ENCODE results near the gene CD6. TPM values are rescaled to one million over a fixed set of nuclear protein-coding genes. Genes with fewer than 3 reads are reported as not detected.

The CD6 gene
- polyA plus RNA-seq, 2 of the 4 experiments (the other 2 are of a cell fraction) = 0.06 TPM

DNA sequence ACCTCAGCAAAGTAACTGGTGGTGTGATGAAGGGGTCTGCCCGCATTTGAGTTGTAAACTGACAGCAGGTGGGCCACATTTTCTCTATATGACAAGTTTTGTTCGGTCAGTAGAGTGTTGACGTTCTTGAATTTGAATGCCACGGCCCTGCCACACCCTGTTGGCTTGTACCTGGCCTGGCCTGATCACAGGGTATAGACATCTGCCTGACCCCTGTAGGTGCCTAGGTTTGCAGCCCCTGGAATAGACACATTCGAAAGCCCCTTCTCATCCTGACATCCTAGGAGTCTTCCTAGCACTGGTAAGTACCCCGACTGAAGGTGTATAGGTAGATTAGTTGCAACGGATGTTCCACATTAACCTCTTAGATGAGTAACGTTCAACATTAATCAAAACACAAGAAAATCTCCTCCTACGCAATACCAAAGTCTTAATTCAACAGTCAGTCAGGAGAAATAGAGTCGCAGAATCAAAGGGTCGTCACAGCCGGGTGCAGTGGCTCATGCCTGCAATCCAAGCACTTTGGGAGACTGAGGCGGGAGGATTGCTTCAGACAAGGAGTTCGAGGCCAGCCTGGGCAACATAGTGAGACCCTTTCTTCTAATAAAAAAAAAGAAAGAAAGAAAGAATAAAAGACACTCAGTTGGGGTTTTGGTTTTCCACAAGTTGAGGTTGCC is 87.2 kb downstream of the CD6 start:
- ATAC-seq (no peak), FAIRE-seq (no peak), DNase-seq (ENCODE audit: low read depth in 1 of 2, low spot score in 1 of 2) (no peak)
- ChIA-PET POLR2A (no interaction called here), CTCF (no interaction called here)
- no peak overlapping the region for H3K4me2 ChIP-seq
- peaks cover 8% of the 10 kb centered on the region; the same call in 2 of the 3 replicates for H3K4me1 ChIP-seq
- TF ChIP-seq HEYL (CRISPR knock-in tag; IDR thresholded peaks at IDR 0.05) = no peak
- TF ChIP-seq, protein P1, sequence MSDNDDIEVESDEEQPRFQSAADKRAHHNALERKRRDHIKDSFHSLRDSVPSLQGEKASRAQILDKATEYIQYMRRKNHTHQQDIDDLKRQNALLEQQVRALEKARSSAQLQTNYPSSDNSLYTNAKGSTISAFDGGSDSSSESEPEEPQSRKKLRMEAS (IDR thresholded peaks at IDR 0.05) = no peak
- no peak overlapping the region for H3K4me3 ChIP-seq
- no peaks in the 10 kb centered on the region for H3K9me3 ChIP-seq
- WGBS (ENCODE audit: missing lambda C conversion rate) = 43% methylated on average over 14 of the region's 14 CpGs
- no peak overlapping the region for H3K27ac ChIP-seq

DNA sequence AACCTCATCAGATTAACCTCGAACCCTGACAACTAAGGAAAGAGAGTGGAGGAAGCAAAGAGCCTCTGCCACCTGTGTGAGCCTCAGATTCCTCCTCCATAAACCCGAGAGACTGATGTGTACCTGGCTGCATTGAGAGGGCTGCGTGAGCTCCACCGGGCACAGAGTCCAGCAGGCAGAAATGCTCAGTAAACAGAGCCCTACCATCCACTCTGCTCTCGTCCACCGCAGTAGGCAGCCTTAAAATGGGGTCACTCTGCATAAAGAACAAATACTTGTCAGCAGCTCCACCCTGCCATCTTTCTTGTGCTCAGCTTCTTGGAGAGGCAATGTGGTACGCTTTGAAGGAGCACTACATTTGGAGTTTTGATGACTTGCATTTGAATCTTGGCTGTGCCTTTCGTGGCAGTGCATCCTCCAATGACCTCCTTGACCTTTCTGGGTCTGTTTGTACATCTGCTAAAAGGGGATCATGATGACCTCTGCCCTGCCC is 87.8 kb downstream of the CD6 start:
- FAIRE-seq = no peak
- POLR2A ChIA-PET = no interaction called here
- Histone ChIP-seq H3K9me3 (no peaks in the 10 kb centered on the region), H3K4me3 (no peak overlapping the region), H3K4me1 (peaks cover 8% of the 10 kb centered on the region; the same call in 2 of the 3 replicates), H3K4me2 (no peak overlapping the region), H3K27ac (no peak overlapping the region)
- CTCF ChIA-PET = no interaction called here
- ATAC-seq = no peak
- TF ChIP-seq CEBPB (IDR thresholded peaks at IDR 0.05) = no peak
- no peak for TF ChIP-seq HOXA7 (CRISPR knock-in tag; IDR thresholded peaks at IDR 0.05)
- no peak for TF ChIP-seq CHD2 (IDR thresholded peaks at IDR 0.05; ENCODE audit: low read length, partially characterized antibody)
- TF ChIP-seq KDM5A (IDR thresholded peaks at IDR 0.05) = no peak
- TF ChIP-seq, protein P2, sequence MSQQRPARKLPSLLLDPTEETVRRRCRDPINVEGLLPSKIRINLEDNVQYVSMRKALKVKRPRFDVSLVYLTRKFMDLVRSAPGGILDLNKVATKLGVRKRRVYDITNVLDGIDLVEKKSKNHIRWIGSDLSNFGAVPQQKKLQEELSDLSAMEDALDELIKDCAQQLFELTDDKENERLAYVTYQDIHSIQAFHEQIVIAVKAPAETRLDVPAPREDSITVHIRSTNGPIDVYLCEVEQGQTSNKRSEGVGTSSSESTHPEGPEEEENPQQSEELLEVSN (IDR thresholded peaks at IDR 0.05; ENCODE audit: borderline replicate concordance, low read depth) = no peak
- no peak for TF ChIP-seq EHF (CRISPR knock-in tag; IDR thresholded peaks at IDR 0.05)
- no peak for TF ChIP-seq ZSCAN20 (CRISPR knock-in tag; IDR thresholded peaks at IDR 0.05)
- TF ChIP-seq ESRRA (IDR thresholded peaks at IDR 0.05; ENCODE audit: borderline replicate concordance, low read length) = no peak
- no peak for TF ChIP-seq HDAC2 (IDR thresholded peaks at IDR 0.05)
- TF ChIP-seq ZNF302 (CRISPR knock-in tag; IDR thresholded peaks at IDR 0.05) = no peak
- TF ChIP-seq, protein P3, sequence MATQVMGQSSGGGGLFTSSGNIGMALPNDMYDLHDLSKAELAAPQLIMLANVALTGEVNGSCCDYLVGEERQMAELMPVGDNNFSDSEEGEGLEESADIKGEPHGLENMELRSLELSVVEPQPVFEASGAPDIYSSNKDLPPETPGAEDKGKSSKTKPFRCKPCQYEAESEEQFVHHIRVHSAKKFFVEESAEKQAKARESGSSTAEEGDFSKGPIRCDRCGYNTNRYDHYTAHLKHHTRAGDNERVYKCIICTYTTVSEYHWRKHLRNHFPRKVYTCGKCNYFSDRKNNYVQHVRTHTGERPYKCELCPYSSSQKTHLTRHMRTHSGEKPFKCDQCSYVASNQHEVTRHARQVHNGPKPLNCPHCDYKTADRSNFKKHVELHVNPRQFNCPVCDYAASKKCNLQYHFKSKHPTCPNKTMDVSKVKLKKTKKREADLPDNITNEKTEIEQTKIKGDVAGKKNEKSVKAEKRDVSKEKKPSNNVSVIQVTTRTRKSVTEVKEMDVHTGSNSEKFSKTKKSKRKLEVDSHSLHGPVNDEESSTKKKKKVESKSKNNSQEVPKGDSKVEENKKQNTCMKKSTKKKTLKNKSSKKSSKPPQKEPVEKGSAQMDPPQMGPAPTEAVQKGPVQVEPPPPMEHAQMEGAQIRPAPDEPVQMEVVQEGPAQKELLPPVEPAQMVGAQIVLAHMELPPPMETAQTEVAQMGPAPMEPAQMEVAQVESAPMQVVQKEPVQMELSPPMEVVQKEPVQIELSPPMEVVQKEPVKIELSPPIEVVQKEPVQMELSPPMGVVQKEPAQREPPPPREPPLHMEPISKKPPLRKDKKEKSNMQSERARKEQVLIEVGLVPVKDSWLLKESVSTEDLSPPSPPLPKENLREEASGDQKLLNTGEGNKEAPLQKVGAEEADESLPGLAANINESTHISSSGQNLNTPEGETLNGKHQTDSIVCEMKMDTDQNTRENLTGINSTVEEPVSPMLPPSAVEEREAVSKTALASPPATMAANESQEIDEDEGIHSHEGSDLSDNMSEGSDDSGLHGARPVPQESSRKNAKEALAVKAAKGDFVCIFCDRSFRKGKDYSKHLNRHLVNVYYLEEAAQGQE (IDR thresholded peaks at IDR 0.05) = no peak
- no peak for TF ChIP-seq HOXB5 (CRISPR knock-in tag; IDR thresholded peaks at IDR 0.05)
- TF ChIP-seq, protein P4, sequence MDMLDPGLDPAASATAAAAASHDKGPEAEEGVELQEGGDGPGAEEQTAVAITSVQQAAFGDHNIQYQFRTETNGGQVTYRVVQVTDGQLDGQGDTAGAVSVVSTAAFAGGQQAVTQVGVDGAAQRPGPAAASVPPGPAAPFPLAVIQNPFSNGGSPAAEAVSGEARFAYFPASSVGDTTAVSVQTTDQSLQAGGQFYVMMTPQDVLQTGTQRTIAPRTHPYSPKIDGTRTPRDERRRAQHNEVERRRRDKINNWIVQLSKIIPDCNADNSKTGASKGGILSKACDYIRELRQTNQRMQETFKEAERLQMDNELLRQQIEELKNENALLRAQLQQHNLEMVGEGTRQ (IDR thresholded peaks at IDR 0.05) = no peak
- TF ChIP-seq, protein P5, sequence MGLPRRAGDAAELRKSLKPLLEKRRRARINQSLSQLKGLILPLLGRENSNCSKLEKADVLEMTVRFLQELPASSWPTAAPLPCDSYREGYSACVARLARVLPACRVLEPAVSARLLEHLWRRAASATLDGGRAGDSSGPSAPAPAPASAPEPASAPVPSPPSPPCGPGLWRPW (IDR thresholded peaks at IDR 0.05) = no peak
- TF ChIP-seq, protein P6, sequence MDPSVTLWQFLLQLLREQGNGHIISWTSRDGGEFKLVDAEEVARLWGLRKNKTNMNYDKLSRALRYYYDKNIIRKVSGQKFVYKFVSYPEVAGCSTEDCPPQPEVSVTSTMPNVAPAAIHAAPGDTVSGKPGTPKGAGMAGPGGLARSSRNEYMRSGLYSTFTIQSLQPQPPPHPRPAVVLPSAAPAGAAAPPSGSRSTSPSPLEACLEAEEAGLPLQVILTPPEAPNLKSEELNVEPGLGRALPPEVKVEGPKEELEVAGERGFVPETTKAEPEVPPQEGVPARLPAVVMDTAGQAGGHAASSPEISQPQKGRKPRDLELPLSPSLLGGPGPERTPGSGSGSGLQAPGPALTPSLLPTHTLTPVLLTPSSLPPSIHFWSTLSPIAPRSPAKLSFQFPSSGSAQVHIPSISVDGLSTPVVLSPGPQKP (IDR thresholded peaks at IDR 0.05; ENCODE audit: low read depth, low read length) = no peak
- TF ChIP-seq, protein P7, sequence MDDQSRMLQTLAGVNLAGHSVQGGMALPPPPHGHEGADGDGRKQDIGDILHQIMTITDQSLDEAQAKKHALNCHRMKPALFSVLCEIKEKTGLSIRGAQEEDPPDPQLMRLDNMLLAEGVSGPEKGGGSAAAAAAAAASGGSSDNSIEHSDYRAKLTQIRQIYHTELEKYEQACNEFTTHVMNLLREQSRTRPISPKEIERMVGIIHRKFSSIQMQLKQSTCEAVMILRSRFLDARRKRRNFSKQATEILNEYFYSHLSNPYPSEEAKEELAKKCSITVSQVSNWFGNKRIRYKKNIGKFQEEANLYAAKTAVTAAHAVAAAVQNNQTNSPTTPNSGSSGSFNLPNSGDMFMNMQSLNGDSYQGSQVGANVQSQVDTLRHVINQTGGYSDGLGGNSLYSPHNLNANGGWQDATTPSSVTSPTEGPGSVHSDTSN (IDR thresholded peaks at IDR 0.05) = no peak
- no peak for DNase-seq (ENCODE audit: low read depth in 1 of 2, low spot score in 1 of 2)
- WGBS (ENCODE audit: missing lambda C conversion rate) = 42% methylated on average over 8 of the region's 8 CpGs
